Measurements from ENCODE around the gene SLC9B2. TPM values are rescaled to one million over a fixed set of nuclear protein-coding genes. Genes with fewer than 3 reads are reported as not detected.
A peak's percentile ranks its signal among the peaks of the same experiment; 100 is the strongest.

Gene SLC9B2
- total RNA-seq, 1 donor from 2014 or later: 5.8 TPM

- peaks cover 6% of the 10 kb centered on the region for H3K27me3 Mint-ChIP-seq (ENCODE audit: unreplicated experiment)
- no peak overlapping the region for H3K27ac Mint-ChIP-seq (ENCODE audit: unreplicated experiment)
- peaks cover 10% of the 10 kb centered on the region for H3K4me1 Mint-ChIP-seq (ENCODE audit: unreplicated experiment)
- no peaks in the 10 kb centered on the region for H3K9me3 Mint-ChIP-seq (ENCODE audit: unreplicated experiment)
- TF ChIP-seq CTCF (IDR thresholded peaks at IDR 0.05; ENCODE audit: unreplicated experiment): no peak
- no peak overlapping the region for H3K4me3 Mint-ChIP-seq (ENCODE audit: unreplicated experiment)
- DNase-seq (ENCODE audit: low spot score): no peak
- peaks cover 11% of the 10 kb centered on the region for H3K36me3 Mint-ChIP-seq (ENCODE audit: low read depth, unreplicated experiment)
Observed at GRCh38 chr4:103079621-103080020, 3.1 kb upstream of the SLC9B2 start.

- DNase-seq (ENCODE audit: low spot score): peak; percentile 59
- Mint-ChIP-seq H3K27ac (ENCODE audit: unreplicated experiment) (no peak overlapping the region), H3K9me3 (ENCODE audit: unreplicated experiment) (no peaks in the 10 kb centered on the region), H3K4me1 (ENCODE audit: unreplicated experiment) (peaks cover 10% of the 10 kb centered on the region), H3K4me3 (ENCODE audit: unreplicated experiment) (peak overlapping the region; percentile 94), H3K36me3 (ENCODE audit: low read depth, unreplicated experiment) (peaks cover 8% of the 10 kb centered on the region), H3K27me3 (ENCODE audit: unreplicated experiment) (peaks cover 6% of the 10 kb centered on the region)
- TF ChIP-seq CTCF (IDR thresholded peaks at IDR 0.05; ENCODE audit: unreplicated experiment): no peak
Observed at GRCh38 chr4:103075894-103076746, 441 bp downstream of the SLC9B2 start.

GRCh38 chr4:103075435-103075893 is 1.1 kb downstream of the SLC9B2 start:
- no peak for TF ChIP-seq CTCF (IDR thresholded peaks at IDR 0.05; ENCODE audit: unreplicated experiment)
- no peaks in the 10 kb centered on the region for H3K9me3 Mint-ChIP-seq (ENCODE audit: unreplicated experiment)
- peak overlapping the region; percentile 94 for H3K4me3 Mint-ChIP-seq (ENCODE audit: unreplicated experiment)
- H3K27me3 Mint-ChIP-seq (ENCODE audit: unreplicated experiment): peaks cover 6% of the 10 kb centered on the region
- no peak overlapping the region for H3K27ac Mint-ChIP-seq (ENCODE audit: unreplicated experiment)
- H3K36me3 Mint-ChIP-seq (ENCODE audit: low read depth, unreplicated experiment): peaks cover 5% of the 10 kb centered on the region
- DNase-seq (ENCODE audit: low spot score): no peak
- H3K4me1 Mint-ChIP-seq (ENCODE audit: unreplicated experiment): peaks cover 10% of the 10 kb centered on the region

- no peak for DNase-seq (ENCODE audit: low spot score)
- H3K4me1 Mint-ChIP-seq (ENCODE audit: unreplicated experiment): peaks cover 10% of the 10 kb centered on the region
- H3K36me3 Mint-ChIP-seq (ENCODE audit: low read depth, unreplicated experiment): peaks cover 5% of the 10 kb centered on the region
- H3K4me3 Mint-ChIP-seq (ENCODE audit: unreplicated experiment): no peak overlapping the region
- peaks cover 6% of the 10 kb centered on the region for H3K27me3 Mint-ChIP-seq (ENCODE audit: unreplicated experiment)
- H3K9me3 Mint-ChIP-seq (ENCODE audit: unreplicated experiment): no peaks in the 10 kb centered on the region
- no peak overlapping the region for H3K27ac Mint-ChIP-seq (ENCODE audit: unreplicated experiment)
- TF ChIP-seq CTCF (IDR thresholded peaks at IDR 0.05; ENCODE audit: unreplicated experiment): no peak
Observed at GRCh38 chr4:103074744-103075434, 1.7 kb downstream of the SLC9B2 start.
